ENCODE results near the gene LEFTY1.
"Not testable (repeated sequence)": the region's sequence is repeated elsewhere in the genome, so short reads cannot be mapped to it uniquely, and the experiment has no call there.

The LEFTY1 gene

DNA sequence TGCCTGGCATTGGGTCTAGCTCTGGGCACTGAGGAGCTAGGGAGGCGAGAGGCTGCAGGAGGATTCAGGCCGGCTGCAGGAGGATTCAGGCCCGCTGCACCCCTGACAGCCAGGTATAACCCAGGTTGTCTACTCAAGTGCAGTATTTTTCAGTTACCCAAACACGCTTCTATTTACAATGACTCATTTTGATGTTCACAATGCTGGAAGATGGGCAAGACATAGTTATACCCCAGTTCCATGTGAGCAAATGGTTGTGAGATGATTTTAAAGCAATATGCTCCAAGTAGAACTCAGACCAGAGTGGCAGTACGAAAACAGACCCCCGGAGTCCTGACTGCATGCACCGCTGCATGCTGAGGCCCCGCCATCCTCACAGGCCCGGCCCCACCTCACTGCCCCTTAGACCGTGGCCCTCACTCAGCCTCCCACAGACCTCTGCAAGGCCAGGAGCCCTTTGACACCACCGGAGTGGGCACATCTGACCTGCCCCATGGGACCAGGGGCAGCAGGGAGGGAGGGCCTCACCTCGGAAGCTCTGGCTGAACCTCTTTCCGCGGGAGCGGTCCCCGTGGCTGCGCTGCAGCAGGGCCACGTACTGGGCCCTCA, 553 bp downstream of the LEFTY1 start:
- no peak for DNase-seq (ENCODE audit: low read depth in 2 of 2)

DNA sequence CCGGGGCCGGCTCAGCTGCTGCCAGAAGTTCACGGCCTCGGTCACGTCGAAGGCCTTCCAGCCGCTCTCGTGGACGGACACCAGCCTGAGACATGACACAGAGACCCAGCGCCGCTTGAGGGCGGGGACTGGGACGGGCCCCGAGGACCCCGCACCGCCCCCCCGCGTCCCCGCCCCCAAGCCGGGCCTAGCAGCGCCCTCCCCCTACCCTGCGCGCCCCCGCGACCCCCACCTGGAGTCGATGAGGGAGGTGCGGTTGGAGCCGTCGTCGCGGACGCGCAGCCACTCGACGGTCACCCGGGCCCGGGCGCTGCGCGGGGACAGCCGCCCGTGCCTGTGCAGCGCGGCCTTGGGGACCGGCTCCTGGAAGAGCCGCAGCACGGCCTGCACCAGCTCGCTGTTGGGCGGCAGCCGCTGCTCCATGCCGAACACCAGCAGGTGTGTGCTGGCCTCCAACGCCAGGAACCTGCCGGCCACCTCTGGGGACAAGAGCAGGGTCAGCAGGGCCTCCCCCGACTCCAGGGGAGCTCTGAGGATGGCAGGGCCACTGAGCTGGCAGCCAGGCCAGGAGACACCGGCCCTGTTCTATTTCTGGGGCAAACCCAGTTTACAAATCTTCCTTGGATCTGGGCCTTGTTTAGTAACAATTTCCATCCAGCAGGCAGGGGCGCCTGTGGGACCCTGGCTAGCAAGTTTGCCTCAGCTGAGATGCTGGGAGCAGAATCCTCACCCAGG, 1.2 kb downstream of the LEFTY1 start:
- DNase-seq (ENCODE audit: low read depth in 2 of 2), result not testable (repeated sequence)

DNA sequence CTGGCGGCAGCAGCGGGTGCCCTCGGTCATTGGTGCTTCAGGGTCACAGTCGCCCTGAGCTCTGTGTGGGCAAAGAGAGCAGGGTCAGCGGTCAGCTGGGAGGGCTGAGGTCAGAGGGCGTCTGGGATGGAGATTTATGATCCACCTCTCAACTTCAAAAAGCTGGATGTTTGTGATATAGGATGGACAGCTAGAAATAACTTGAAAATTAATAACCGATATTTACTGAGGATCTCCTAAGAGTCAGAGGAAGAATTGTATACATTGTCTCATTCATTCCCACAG, 2.0 kb downstream of the LEFTY1 start:
- no peak for DNase-seq (ENCODE audit: low read depth in 2 of 2)

DNA sequence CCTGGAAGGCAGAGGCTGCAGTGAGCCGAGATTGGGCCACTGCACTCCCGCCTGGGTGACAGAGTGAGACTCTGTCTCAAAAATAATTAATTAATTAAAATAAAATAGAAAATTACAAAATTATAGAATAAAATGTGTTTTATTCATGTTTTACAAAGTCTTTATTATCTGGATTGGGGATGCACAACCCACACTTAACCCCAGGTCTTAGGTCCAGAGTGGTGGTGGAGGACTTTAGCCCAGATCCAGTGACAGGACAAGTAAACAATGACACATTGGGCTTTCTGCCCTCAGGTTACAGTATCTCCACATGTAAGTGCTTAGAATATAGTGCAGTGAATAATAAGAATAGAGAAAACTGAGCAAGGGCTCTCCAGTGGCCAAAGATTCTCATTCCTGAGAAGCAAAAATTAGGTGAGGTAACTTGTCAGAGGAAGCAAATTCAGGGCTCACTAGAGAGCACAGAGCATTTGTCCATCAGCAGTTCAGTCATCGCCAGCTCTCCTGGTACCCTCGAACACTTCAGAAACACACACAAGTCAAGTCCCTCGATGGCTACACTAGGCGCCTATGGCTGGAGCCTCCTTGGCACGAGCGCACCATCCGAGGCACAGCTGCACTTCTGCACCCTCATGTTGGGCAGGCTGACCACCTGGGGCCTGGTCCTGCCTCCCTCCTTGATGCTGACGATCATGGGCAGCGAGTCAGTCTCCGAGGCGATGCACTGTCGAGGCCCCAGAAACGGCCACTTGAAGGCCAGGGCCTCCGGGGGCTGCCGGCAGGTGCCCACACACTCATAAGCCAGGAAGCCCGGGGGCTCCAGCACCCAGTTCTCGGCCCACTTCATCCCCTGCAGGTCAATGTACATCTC, 2.6 kb downstream of the LEFTY1 start:
- no peak for DNase-seq (ENCODE audit: low read depth in 2 of 2)

DNA sequence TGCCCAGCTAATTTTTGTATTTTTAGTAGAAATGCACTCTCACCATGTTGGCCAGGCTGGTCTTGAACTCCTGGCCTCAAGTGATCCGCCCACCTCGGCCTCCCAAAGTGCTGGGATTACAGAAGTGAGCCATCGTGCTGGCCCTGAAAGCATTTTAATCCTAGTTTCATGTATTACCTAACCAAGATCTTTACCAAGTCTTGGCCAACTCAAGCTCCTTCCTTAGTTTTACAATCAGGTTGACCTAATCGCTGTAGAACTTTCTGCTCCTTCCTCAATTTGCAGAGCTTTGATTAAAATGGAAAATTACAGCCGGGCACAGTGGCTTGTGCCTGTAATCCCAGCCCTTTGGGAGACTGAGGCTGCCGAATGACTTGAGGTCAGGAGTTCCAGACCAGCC, 3.6 kb downstream of the LEFTY1 start:
- no peak for DNase-seq (ENCODE audit: low read depth in 2 of 2)

DNA sequence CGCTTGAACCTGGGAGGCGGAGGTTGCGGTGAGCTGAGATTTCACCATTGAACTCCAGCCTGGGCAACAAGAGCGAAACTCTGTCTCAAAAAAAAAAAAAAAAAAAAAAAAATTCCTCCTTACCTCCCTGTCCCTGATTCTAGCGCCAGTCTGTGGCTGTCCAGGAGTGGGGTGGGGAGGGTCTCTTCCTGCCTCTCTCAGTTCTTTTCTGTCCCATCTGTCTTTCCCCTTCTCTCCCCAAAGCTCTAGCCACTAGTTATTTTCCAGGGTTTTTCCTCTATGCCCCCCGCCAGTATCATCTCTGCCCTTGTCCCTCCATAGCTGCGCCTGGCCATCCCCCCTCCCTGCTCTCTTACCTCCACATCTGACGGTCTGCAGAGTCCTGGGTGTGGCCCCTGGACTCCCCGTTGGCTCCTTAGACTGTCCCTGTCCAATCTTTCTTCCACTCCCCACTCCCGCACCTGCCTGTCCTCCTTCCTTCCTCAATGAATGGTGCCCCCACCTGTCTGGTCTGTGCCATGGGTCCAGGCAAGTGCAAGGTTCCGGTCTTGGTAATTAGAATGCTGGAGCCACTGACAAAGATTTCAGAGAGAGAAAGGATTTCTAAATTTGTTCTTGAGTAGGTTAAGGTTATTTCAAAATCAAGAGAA, 5.2 kb downstream of the LEFTY1 start:
- no peak for DNase-seq (ENCODE audit: low read depth in 2 of 2)

DNA sequence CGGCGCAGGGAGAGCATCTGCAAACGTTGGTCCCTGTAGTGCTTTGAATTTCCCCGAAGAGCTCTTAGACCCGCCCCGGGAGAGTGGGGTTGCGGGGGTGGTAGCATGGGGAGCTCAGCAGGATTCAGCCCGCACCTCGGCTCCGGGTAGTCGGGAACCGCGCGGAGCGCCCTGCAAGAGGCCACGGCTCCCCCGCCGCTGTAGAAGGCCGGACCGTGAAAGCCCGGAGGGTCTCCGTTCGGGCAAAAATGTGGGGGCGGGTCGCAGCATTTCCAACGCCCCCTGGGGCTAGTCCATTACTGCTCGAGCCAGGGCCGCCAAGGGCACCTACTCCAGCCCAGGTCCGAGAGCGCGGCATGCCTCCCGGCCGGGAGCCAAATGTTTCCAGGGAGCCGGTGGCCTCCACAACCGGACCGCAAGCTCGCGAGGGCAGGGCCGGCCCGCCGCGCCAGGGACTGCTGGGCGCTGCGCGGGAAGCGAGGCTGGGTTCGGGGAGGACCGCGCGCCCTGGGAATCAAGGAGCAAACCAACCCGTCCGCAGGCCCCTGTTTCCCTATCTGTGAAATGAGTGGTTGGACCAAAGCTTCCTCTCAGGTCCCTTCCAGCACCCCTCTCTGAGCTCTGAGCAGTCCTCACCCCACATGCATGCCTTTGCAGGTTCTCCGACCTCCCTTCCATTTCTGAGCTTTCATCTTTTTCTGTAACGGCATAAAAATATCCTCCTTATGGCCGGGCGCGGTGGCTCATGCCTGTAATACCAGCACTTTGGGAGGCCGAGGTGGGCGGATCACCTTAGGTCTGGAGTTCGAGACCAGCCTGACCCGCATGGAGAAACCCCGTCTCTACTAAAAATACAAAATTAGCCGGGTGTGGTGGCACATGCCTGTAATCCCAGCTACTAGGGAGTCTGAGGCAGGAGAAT, 6.0 kb downstream of the LEFTY1 start:
- no peak for DNase-seq (ENCODE audit: low read depth in 2 of 2)

DNA sequence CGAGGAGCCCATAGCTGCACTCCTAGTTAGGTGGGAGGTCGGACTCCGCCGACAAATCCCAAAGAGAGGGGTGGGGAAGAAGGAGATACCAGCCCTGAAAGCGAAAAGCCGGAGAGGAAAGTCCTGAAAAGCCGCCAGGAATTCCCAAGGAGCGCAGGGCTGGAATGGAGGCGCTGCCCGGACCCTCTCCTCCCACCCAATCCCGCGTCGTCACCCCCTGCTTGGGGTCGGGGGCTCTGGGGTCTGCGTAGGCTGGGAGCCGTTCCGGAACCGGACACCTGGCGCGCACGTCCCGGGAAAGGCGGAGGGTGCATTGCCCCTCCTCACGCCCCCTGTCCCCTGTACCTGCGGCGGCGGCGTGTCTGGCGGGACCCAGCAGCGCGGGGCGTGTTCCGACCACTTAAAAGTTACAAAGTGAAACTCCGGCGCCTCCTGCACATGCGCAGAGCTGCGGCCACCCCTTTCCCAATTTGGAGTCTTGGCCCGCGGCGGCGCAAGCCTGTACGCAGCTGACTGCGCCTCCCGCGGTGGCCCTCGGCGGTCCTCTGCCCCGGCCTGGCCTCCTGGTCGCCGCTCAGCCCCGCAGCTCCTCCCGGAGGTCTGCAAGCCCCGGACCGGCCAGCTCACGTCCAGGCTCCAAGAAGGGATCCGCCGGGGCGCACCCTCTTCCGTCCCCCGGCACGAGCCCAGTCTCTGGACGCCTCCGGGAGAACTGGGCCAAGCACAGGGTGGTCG, 6.8 kb downstream of the LEFTY1 start, which contains the start of gene TMEM63A:
Gene TMEM63A (minus strand): TSS at position 422 of the 735 bp plus-strand sequence. CDS start 4,800 bp downstream, outside the sequence.
- DNase-seq (ENCODE audit: low read depth in 2 of 2), result peak; percentile 74 to 86

DNA sequence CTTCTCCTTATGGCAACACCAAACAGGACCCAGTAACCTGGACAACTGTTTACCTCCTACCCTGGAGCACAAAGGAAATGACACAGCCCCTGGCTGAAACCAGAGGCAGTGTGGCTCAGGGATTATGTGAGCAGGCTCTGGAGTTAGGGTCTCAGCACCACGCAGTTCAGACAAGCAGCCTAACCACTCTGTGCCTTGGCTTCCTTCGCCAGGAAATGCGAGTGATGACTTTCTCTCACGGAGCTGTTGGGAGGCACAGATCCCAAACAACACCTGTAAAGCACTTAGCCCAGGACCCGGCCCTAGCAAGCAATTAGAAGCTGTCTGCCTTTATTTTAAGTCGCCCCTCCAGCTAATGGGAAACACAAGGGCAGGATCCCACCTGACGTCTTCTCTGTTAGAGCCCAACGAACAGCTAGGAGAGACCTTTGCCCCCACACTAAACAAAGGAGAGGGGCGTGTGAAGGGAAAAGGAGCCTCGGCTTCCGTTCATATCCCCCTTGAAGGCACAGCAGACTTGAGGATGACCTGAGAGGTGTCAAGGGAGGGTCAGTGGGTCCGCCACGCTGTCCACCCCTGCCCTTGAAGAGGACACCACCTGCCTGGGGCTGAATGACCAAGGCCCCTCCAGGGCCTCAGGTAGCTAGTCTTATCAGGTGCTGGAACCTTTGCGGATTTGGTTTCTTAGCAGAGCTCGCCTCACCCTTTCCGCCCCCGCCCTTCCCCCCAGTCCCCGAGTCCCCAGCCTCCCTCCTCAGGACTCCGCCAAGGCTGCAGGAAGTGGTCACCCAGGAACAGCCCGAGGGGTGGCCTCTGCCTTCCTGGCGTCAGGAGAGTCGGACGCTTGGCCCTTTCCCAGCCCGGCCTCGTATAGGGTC, 7.6 kb downstream of the LEFTY1 start:
- DNase-seq (ENCODE audit: low read depth in 2 of 2), result no peak

DNA sequence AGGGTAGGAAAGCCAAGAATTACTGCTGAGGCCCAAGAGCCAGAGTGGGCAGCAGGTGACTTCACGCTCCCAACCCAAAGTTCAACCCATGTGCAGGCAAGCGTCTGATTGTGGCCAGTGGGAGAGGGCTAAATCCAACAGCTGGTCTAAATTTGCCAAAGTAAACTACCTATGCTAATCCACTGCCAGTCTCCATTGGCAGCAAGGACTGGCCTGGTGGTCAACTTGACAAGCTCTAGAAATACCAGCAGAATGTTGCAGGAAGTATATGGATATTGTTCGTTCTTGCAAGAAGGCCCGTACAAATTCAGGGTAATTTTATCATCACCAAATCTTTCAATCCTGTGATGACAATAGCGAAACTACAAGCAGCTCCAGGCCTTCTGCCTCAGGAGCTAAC, 8.3 kb downstream of the LEFTY1 start:
- DNase-seq (ENCODE audit: low read depth in 2 of 2), result no peak

DNA sequence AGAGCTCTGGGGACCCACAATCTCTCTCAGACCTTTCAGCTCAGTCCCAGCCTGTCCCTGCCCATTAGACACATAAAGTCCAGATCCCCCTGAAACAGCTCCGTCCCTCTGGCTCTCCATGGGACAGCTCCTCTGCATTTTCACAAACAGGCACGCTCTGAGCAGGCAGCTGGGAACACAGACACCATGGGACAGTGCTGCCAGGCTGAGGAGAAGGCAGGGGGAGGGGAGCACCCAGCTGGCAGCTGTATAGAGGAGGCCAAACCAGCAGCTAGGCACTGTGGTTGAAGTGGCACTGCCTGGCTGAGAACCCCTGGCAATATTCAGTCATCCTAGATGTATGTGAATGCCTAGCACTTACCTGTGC, 8.7 kb downstream of the LEFTY1 start:
- no peak for DNase-seq (ENCODE audit: low read depth in 2 of 2)

DNA sequence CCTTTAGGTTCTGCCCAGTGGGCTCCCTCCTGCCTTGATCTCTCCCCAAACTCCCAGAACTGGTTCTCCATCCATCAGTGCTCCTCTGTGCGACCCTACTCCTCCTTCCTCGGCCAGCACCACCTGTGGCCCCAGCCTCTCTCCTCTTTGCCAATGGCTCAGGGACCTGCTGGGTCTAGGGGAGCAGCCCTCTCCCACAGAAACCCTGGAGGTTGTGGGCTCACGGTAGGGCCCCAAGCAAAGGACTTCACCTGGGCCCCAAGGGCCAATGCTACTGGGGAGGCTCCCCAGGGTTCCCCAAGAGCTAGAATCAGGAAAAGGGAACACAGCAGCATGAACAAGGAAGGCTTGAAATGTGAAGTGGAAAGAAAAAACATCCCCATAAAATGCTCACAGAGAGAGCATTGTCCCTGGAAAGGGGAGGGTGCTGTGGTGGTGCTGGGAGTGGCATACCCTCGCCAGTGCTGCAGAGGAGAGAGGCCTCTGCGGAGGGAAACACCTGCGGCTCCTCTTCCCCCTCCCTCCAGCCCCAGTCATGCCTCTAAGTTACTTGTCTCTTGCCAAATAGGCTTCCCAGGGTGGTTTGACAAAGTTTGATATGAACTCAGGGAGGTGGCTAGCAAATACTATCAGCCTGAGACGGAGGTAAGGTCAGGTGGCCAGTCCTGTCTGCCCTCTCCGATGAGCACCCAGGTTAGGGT, 9.3 kb downstream of the LEFTY1 start:
- DNase-seq (ENCODE audit: low read depth in 2 of 2), result no peak

DNA sequence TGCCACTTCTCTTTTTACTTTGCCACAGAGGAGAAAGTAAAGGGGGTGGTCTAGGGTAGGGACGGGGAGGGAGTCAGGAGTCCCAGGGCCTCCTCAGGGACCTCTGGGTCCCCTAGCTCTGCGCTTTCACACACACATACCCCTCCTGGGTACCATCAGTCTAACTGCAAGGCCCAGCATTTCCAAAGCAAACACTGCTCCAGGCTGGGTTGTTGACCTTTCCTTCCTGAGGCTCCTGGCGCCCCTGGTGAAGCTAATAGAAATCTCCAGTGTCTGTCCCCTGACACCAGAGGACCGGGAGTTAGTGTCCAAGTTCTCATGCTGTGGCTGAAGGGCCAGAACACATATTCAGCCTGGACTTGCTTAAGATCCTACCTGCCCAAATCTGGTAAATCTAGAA, 10.7 kb downstream of the LEFTY1 start:
- no peak for DNase-seq (ENCODE audit: low read depth in 2 of 2)

DNA sequence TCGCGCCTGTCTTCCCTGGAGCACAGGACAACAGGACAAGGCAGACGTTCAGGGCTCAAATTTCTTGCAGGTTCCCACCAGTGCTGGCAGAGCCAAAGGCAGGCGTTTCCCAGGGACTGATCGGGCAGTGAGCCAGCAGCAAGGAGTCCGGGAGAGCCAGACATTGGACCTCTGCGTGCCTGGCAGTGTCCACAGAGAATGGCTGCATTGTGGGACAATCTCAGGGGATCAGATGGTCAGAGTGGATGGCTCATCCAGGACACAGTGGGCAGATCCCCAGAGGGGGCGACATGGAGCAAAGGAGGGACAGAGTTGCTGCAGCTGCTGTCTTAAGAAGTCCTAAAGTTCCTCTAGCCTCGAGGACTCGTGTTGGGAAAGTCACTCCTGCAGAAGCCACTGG, 11.4 kb downstream of the LEFTY1 start:
- DNase-seq (ENCODE audit: low read depth in 2 of 2), result no peak

DNA sequence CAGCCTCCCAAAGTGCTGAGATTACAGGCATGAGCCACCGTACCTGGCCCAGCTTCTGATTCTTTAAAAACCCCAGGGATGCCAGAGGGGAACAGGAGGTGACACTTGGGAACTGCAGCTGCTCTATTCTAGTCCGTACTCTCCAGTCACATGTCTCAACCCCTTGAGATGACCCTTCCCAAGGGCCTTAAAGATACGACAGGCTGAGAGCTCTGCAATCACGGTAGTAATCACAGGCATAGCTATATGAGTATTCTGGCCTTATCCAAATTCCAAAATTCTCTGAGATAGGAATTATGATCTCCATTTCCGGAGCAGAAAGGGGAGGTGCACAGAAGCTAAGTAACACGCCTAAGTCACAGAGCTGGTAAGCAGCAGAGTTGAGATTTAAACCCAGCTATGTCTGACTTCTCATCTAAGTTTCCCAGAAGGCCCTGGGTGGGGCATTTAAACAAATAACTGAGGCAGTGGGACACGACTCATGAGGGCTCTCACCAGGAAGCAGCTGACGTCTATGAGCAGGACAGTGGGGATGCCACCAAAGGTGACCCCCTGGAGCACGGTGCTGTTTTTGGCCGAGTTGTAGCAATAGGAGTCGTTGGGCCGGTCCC, 11.9 kb downstream of the LEFTY1 start:
- DNase-seq (ENCODE audit: low read depth in 2 of 2), result no peak

DNA sequence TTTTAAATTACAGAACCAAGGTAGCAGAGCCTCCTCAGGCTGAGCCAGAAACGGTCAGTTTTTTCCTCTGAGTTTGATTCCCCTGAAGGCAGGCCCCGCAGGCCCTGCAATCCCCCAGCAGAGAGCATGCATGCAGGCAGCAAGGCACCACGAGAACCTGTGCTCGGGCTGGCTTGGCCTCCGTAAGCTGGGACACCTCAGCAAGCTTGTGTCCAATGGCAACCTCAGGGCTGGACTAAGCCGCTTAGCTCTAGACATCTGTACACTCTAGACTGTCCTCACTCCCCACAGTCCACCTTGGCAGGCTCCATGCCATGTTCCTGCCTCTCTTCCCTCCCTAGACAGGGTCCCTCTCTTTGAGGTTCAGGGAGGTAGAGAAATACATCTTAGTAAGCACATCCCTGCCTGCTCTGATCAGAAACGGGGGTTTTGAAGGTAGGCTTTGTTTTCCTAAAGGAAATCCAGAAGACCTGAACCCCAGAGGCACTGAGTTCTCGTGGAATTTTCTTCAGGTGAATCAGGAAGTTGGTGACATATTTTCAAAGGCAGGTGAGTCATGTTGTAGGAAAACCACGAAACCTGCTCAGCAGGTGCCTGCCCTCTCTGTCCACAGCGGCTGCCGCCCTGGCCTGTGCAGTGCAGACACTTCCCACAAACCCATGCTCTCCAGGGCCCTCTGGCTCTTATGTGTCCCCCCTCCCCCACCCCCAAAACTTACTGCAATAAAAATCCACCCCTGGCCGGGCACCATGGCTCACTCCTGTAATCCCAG, 13.7 kb downstream of the LEFTY1 start:
- DNase-seq (ENCODE audit: low read depth in 2 of 2), result no peak

DNA sequence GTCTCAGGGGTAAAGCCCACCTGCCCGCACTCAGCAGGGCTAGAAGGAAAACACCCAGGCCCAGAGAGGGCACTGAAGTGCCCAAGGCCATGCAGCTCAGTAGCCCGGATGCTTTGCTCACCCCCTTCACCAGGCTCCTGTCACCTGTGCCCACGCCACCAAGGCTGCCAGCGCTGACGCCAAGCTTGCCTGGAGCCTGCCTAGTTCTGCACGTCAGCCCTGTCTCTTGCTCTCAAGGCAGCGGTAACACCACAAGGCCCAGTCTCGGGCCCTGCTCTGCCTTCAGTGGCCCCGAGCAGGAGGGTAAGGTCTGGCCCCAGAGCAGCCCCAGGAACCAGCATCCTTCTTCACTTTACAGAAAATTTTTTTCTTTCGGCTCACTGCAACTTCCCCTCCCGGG, 14.5 kb downstream of the LEFTY1 start:
- no peak for DNase-seq (ENCODE audit: low read depth in 2 of 2)

Data from stimulated activated CD4-positive, alpha-beta T cell treated with anti-CD3 and anti-CD28 coated beads, Interleukin-4, amount 100 ng/mL, for 48 hours (primary cell).